GM23248 (cell line): Measurements from ENCODE around the gene ITSN2.

Source experiments
- EZH2 ChIP-seq: fragments of 200-600 bp; sonication (generic); IDR thresholded peaks from 2 replicates; pipeline ENCODE4 v1.6.1; 2018; ENCODE audit warnings: antibody characterized with exemption, mild to moderate bottlenecking; ENCODE audit not compliant: insufficient read depth, poor library complexity, severe bottlenecking
- EZH2phosphoT487 ChIP-seq: fragments of 200-600 bp; sonication (generic); IDR thresholded peaks from 2 replicates; pipeline ENCODE4 v1.6.1; 2018; ENCODE audit warnings: antibody characterized with exemption, moderate library complexity, mild to moderate bottlenecking, low read depth; ENCODE audit not compliant: insufficient read depth

- TF ChIP-seq EZH2: no peak
- no peak for TF ChIP-seq EZH2phosphoT487
These were observed 156.6 kb downstream of the ITSN2 start for GRCh38 chr2:24203787-24204150.
